Panc1 (cell line): ENCODE measurements around the gene TGIF1. TPM values are rescaled to one million over a fixed set of nuclear protein-coding genes. Genes with fewer than 3 reads are reported as not detected.

Experiments used
- ATAC-seq: fragments of 200-7000 bp; cut with Tn5 transposase; 2 replicates; pipeline ENCODE4 v1.9.1; 2020; ENCODE audit warnings: mild to moderate bottlenecking, moderate library complexity
- BruUV-seq: library from RNA; stranded (reverse); fragments of 400-500 nt; replicated peaks from 2 replicates; lab custom pipeline; 2021; lab: Mats Ljungman, UMichigan
- CTCF ChIA-PET: fragments of 300-600 bp; sonication (Branson Sonifier 250); formaldehyde crosslinking; loops from one replicate; lab custom pipeline; 2022; ENCODE audit warnings: antibody characterized with exemption; lab: Charles Lee
- POLR2A ChIA-PET: fragments of 300-600 bp; sonication (Branson Sonifier 250); formaldehyde crosslinking; loops from one replicate; lab custom pipeline; 2022; ENCODE audit warnings: antibody characterized with exemption; lab: Charles Lee
- DNase-seq: peaks from one replicate; pipeline ENCODE4 v3.0.0-alpha.2; 2010; ENCODE audit warnings: low read depth, low spot score
- H3K27ac ChIP-seq: 2 replicates; pipeline ENCODE4 v1.5.1; 2011; ENCODE audit warnings: mild to moderate bottlenecking, low read length, inconsistent platforms
- H3K27me3 ChIP-seq: fragments of 200-500 bp; sonication (Bioruptor generic); 2 replicates; pipeline ENCODE4 v1.6.0; 2014; ENCODE audit warnings: low read length, inconsistent platforms; ENCODE audit not compliant: control insufficient read depth, insufficient read depth
- H3K36me3 ChIP-seq: fragments of 200-500 bp; sonication (Bioruptor generic); 2 replicates; pipeline ENCODE4 v1.5.1; 2014; ENCODE audit warnings: inconsistent platforms, mild to moderate bottlenecking, low read length, moderate library complexity; ENCODE audit not compliant: control insufficient read depth, insufficient read depth
- H3K4me1 ChIP-seq: 2 replicates; pipeline ENCODE4 v1.5.1; 2011; ENCODE audit warnings: inconsistent platforms, mild to moderate bottlenecking, low read length, moderate library complexity; ENCODE audit not compliant: control insufficient read depth, insufficient read depth
- H3K4me3 ChIP-seq, 2 experiments: 2 replicates each; pipeline ENCODE4 v1.5.1; 2011 to 2012; ENCODE audit warnings: low read depth in 2 of 2, low read length in 2 of 2, mild to moderate bottlenecking in 2 of 2, inconsistent platforms in 1 of 2, moderate library complexity in 1 of 2
- H3K9me3 ChIP-seq: fragments of 200-500 bp; sonication (Bioruptor generic); 2 replicates; pipeline ENCODE4 v1.5.1; 2014; ENCODE audit warnings: low read depth, mild to moderate bottlenecking, inconsistent platforms, low read length, moderate library complexity; ENCODE audit not compliant: control insufficient read depth, insufficient read depth
- CTCF ChIP-seq: fragments of 450-650 bp; IDR thresholded peaks from 2 replicates; pipeline ENCODE4 v1.5.1; 2017; ENCODE audit warnings: mild to moderate bottlenecking
- POLR2AphosphoS5 ChIP-seq: IDR thresholded peaks from 2 replicates; pipeline ENCODE4 v1.6.1; 2012; ENCODE audit warnings: mild to moderate bottlenecking, low read depth, low read length, moderate library complexity
- REST ChIP-seq, 2 experiments: IDR thresholded peaks; 2 replicates each; pipeline ENCODE4 v1.6.1; 2011 to 2012; ENCODE audit warnings: low read depth in 2 of 2, control low read depth in 1 of 2, low read length in 1 of 2, mild to moderate bottlenecking in 1 of 2, moderate library complexity in 1 of 2; ENCODE audit not compliant: insufficient read depth in 1 of 2
- SIN3A ChIP-seq: IDR thresholded peaks from 2 replicates; pipeline ENCODE4 v1.6.1; 2012; ENCODE audit warnings: low read depth, mild to moderate bottlenecking, low read length, moderate library complexity, borderline replicate concordance; ENCODE audit not compliant: insufficient read depth
- TCF7L2 ChIP-seq: IDR thresholded peaks from 2 replicates; pipeline ENCODE4 v1.6.1; 2011; ENCODE audit warnings: mild to moderate bottlenecking, low read depth, low read length, inconsistent platforms
- in situ Hi-C: cut with HindIII; loops from 2 replicates; pipeline ENCODE4 v1.10.0; 2016; ENCODE audit warnings: low sequenced_read_pairs, low pct_unique_long_range_greater_than_20kb
- intact Hi-C: fragments of 100-400 bp; cut with micrococcal nuclease; formaldehyde crosslinking; loops from one replicate; pipeline ENCODE4 v1.10.0; 2022; ENCODE audit not compliant: unreplicated experiment
- total RNA-seq: library from RNA; stranded (reverse); gene quantifications from one replicate; pipeline ENCODE4 v1.2.1, GENCODE V29; 2021; ENCODE audit not compliant: unreplicated experiment

TGIF1 gene
- total RNA-seq, 1 experiment from 2014 or later = 171 TPM

- in situ Hi-C loops = no loop called here
- no peak overlapping the region for H3K4me3 ChIP-seq
- no peak overlapping the region for H3K27ac ChIP-seq
- TF ChIP-seq TCF7L2 = no peak
- ChIA-PET POLR2A (no interaction called here), CTCF (no interaction called here)
- 0 out of 2 replicates have a peak, but pooled peaks have one; percentile 58 for ATAC-seq
- H3K36me3 ChIP-seq = no peaks in the 10 kb centered on the region
- BruUV-seq = no TSS peak
- H3K27me3 ChIP-seq = no peaks in the 10 kb centered on the region
- intact Hi-C loops = no loop called here
- DNase-seq = no peak
- no peaks in the 10 kb centered on the region for H3K9me3 ChIP-seq
- H3K4me1 ChIP-seq = no peaks in the 10 kb centered on the region
Observed at GRCh38 chr18:3425446-3425845, 24.5 kb upstream of the TGIF1 start.

- ChIA-PET POLR2A (no interaction called here), CTCF (no interaction called here)
- TF ChIP-seq CTCF (no peak), SIN3A (no peak), POLR2AphosphoS5 (no peak), TCF7L2 (no peak), REST (IDR thresholded peaks at IDR 0.05; ENCODE audit: insufficient read depth in 1 of 2, low read depth in 2 of 2, low read length in 1 of 2) (no peak)
- Histone ChIP-seq H3K4me1 (no peaks in the 10 kb centered on the region), H3K36me3 (no peaks in the 10 kb centered on the region), H3K4me3 (no peak overlapping the region), H3K27me3 (no peaks in the 10 kb centered on the region), H3K9me3 (no peaks in the 10 kb centered on the region), H3K27ac (0 out of 2 replicates have a peak overlapping the region, but pooled peaks have one; percentile 4)
- in situ Hi-C loops (no loop called here), intact Hi-C loops (no loop called here)
- DNase-seq (no peak), ATAC-seq (no peak)
- no TSS peak for BruUV-seq
Observed at GRCh38 chr18:3426074-3426473, 23.9 kb upstream of the TGIF1 start.

GRCh38 chr18:3427944-3428343 is 22.0 kb upstream of the TGIF1 start:
- DNase-seq (no peak), ATAC-seq (no peak)
- Histone ChIP-seq H3K9me3 (no peaks in the 10 kb centered on the region), H3K4me3 (no peak overlapping the region), H3K36me3 (no peaks in the 10 kb centered on the region), H3K4me1 (no peaks in the 10 kb centered on the region), H3K27me3 (no peaks in the 10 kb centered on the region), H3K27ac (no peak overlapping the region)
- no TSS peak for BruUV-seq
- CTCF ChIA-PET = no interaction called here
- TF ChIP-seq POLR2AphosphoS5 (no peak), CTCF (no peak), REST (IDR thresholded peaks at IDR 0.05; ENCODE audit: insufficient read depth in 1 of 2, low read depth in 2 of 2, low read length in 1 of 2) (no peak), SIN3A (no peak), TCF7L2 (no peak)
- intact Hi-C loops (no loop called here), in situ Hi-C loops (no loop called here)
- POLR2A ChIA-PET = no interaction called here
